ENCODE results near the gene POLR3E.

Gene POLR3E

DNA sequence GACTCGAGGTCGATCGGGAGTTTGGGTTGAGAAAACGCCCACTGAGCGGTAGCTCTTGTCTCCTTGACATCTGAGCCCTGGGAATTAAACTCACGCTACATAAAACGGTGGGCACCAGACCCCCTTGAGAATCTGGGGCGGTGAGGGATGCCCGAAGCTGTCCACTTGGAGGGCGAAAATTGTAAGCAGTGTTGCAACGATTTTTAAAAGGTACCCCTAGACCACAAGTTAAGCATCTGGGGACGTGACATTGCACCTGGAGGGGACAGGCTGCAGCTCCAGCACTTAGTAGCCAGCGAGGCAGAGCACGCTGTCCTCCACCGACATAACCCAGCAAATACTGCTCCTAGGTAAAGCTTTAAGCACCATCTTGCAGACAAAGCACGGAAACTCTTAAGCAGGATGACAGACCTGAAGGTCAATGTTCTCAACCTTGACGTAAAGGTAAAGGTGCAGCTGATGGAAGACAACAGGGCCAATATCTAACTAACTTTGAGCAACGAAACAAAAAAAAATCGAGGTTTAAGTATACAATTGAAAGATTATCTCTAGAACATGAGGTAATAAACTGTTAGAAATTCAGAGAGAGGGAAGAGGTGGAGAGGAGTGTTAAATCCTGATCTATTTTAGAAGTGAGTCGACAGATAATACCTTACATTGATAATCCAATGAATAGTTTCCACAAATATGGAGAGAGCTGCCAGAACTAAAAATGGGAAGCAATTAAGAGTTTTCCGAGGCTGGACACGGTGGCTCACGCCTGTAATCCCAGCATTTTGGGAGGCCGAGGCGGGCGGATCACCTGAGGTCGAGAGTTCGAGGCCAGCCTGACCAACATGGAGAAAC lies 78.1 kb downstream of the POLR3E start:
- TF ChIP-seq, protein P1, sequence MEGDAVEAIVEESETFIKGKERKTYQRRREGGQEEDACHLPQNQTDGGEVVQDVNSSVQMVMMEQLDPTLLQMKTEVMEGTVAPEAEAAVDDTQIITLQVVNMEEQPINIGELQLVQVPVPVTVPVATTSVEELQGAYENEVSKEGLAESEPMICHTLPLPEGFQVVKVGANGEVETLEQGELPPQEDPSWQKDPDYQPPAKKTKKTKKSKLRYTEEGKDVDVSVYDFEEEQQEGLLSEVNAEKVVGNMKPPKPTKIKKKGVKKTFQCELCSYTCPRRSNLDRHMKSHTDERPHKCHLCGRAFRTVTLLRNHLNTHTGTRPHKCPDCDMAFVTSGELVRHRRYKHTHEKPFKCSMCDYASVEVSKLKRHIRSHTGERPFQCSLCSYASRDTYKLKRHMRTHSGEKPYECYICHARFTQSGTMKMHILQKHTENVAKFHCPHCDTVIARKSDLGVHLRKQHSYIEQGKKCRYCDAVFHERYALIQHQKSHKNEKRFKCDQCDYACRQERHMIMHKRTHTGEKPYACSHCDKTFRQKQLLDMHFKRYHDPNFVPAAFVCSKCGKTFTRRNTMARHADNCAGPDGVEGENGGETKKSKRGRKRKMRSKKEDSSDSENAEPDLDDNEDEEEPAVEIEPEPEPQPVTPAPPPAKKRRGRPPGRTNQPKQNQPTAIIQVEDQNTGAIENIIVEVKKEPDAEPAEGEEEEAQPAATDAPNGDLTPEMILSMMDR (IDR thresholded peaks at IDR 0.05) = no peak
- no peak for TF ChIP-seq ZFX (IDR thresholded peaks at IDR 0.05; ENCODE audit: borderline replicate concordance)
- 0 out of 2 replicates have a peak overlapping the region, but pooled peaks have one; percentile 76 for H3K27ac ChIP-seq

DNA sequence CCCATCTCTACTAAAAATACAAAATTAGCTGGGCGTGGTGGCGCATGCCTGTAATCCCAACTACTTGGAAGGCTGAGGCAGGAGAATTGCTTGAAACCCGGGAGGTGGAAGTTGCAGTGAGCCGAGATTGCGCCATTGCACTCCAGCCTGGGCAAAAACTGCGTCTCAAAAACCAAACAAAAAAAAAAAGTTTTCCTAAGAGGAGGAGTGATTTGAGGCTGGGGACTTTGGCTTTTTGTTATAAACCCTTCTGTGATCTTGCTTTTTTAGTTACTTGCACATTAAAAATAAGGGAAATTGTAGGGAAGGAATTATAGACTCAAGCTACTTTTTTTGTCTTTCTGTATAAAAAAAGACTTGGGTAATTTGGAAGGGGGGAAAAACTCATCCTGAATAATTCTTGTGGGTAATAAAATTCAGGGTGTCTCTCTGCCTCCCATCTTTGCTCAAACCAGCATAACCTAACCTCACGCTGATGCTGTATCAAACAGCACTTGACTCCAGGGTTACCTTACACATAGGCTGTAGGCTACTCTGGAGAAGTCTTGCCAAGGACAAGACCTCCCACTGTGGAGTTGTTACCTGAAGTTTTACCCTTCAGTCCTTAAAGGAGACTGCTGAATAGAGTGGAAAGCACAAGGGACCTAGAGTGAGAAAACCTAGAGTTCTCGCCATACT lies 78.9 kb downstream of the POLR3E start:
- TF ChIP-seq ZFX (IDR thresholded peaks at IDR 0.05; ENCODE audit: borderline replicate concordance) = no peak
- TF ChIP-seq, protein P1 (IDR thresholded peaks at IDR 0.05) = no peak
- H3K27ac ChIP-seq = no peak overlapping the region

DNA sequence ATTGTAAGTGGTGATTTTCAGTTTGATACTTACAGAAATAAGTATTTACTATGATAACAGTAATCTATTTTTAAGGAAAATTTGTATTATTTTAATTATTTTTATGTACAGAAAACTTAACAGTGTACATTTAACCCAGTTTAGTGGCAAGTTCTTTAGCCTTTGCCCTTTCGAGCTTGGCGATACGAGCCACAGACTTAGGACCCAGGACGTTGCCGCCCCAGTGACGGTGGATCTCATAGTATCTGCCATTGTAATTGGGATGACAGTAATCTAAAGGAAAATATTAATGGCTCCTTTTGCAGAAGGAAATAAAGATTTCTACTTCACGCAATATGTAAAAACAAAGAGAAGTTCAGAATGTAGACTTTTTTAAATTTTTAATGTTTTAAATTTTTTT lies 82.4 kb downstream of the POLR3E start:
- H3K27ac ChIP-seq = no peak overlapping the region
- TF ChIP-seq, protein P1 (IDR thresholded peaks at IDR 0.05) = no peak
- no peak for TF ChIP-seq ZFX (IDR thresholded peaks at IDR 0.05; ENCODE audit: borderline replicate concordance)

DNA sequence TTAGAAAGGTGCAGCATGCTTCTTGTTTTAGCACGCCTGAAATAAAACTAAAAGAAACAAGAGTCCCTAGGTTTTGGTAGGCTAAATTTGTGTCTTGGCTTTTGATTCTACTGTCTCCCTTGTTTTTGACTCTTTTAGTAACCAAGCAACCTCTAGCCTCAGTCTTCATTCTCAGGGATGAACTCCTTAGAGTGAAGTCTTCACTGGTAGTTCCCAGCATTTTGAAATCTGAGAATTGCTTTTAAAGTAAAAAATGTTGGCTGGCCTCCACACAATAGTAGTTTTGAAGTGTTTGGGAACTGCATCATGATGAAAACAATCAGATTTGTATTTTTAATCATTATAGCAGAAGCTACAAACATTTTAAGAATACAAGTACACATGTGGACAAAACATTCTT lies 83.3 kb downstream of the POLR3E start:
- TF ChIP-seq ZFX (IDR thresholded peaks at IDR 0.05; ENCODE audit: borderline replicate concordance) = no peak
- TF ChIP-seq, protein P1 (IDR thresholded peaks at IDR 0.05) = no peak
- H3K27ac ChIP-seq = no peak overlapping the region

DNA sequence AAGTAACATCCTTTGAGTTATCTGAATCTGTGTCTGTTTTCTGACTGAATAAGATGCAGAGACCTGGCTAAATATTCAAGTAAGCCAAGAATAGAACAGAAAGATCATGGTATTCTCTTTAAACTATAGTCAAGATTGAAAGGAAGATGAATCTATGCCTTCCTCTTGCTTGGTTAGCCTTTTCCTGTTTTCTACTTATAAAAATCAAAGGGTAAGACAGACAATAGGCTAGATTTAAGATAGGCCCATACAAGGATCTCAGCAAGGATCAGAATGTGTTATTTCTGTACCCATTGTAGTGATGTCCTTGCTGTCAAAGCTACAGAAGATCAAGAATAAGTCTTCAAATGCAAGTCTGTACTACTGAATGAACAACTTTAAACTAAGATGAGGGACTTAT lies 84.2 kb downstream of the POLR3E start:
- H3K27ac ChIP-seq = no peak overlapping the region
- TF ChIP-seq, protein P1 (IDR thresholded peaks at IDR 0.05) = no peak
- no peak for TF ChIP-seq ZFX (IDR thresholded peaks at IDR 0.05; ENCODE audit: borderline replicate concordance)

DNA sequence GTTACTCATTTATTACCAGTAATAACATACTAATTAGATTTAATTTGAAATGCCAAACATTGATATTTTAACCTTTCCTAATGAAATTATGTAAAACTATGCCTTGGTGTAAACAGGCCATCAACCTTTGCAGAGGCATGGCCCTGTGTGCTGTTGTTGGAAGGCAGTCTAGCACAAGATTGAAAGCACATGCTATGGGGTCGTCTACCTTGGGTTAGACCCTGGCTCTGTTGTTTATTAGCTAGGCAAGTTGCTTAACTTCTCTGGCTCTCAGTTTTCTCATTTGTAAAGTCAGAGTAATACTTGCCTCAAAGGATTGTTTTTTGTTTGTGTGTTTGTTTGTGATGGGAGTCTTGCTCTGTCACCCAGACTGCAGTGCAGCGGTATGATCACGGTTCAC lies 86.6 kb downstream of the POLR3E start:
- TF ChIP-seq, protein P1 (IDR thresholded peaks at IDR 0.05) = no peak
- TF ChIP-seq ZFX (IDR thresholded peaks at IDR 0.05; ENCODE audit: borderline replicate concordance) = no peak
- no peak overlapping the region for H3K27ac ChIP-seq

All from 22Rv1 (cell line).